Transverse colon (tissue), 3 donors: ENCODE data around the gene SEMA3F.

Experiments
- CTCF ChIP-seq, 5 experiments: fragments of 200-600 bp in 3 of 5; fragments of 450-650 bp in 2 of 5; sonication (generic) in 3 of 5; IDR thresholded peaks; 1 replicate in 2 of 5; 2 replicates in 3 of 5; pipeline ENCODE4 v1.5.1; 2016 to 2017; ENCODE audit warnings: antibody characterized with exemption in 5 of 5, inconsistent platforms in 3 of 5, mild to moderate bottlenecking in 2 of 5, moderate library complexity in 1 of 5
- EP300 ChIP-seq: sonication (generic); formaldehyde crosslinking; IDR thresholded peaks from one replicate; pipeline ENCODE4 v1.6.1; 2017; ENCODE audit warnings: antibody characterized with exemption, low read depth
- POLR2A ChIP-seq: fragments of 450-650 bp; IDR thresholded peaks from one replicate; pipeline ENCODE4 v1.6.1; 2016; ENCODE audit warnings: antibody characterized with exemption, mild to moderate bottlenecking, moderate library complexity

- TF ChIP-seq CTCF (IDR thresholded peaks at IDR 0.05) = no peak
- no peak for TF ChIP-seq POLR2A
- no peak for TF ChIP-seq EP300
Measured at GRCh38 chr3:50201573-50202315, 46.6 kb downstream of the SEMA3F start.
